Measurements from ENCODE around the gene MARCHF6. TPM values are rescaled to one million over a fixed set of nuclear protein-coding genes. Genes with fewer than 3 reads are reported as not detected.

The MARCHF6 gene
- total and polyA plus RNA-seq, 2 of the 8 experiments (the other 6 are each of a cell fraction or from before 2014, with no cell fraction given), result 93.1 to 118 TPM

GRCh38 chr5:10377081-10377480 lies 23.6 kb downstream of the MARCHF6 start:
- Histone ChIP-seq H3K56ac (replicated peaks; ENCODE audit: insufficient read length, low read depth, low read length) (no peak overlapping the region), H3K9me3 (ENCODE audit: insufficient read depth in 2 of 2, low read depth in 1 of 2, low read length in 1 of 2) (no peaks in the 10 kb centered on the region), H2BK15ac (ENCODE audit: low read length) (no peak overlapping the region), H3K4me1 (replicated peaks in 1 of 4; ENCODE audit: control insufficient read depth in 3 of 4, insufficient read depth in 4 of 4, low read length in 3 of 4) (peaks cover 3 to 5% (median 4%) of the 10 kb centered on the region in 4 experiments; a peak in 6 of 7 replicates), H2AFZ (ENCODE audit: low read length) (no peak overlapping the region), H4K91ac (replicated peaks; ENCODE audit: insufficient read length, low read length) (no peak overlapping the region), H2BK120ac (replicated peaks; ENCODE audit: low read depth, low read length) (no peak overlapping the region), H3K9ac (replicated peaks in 1 of 4; ENCODE audit: extremely low read depth in 1 of 4, low read depth in 3 of 4, low read length in 3 of 4) (no peak overlapping the region), H3K18ac (ENCODE audit: extremely low read depth, low read length) (no peak overlapping the region), H4K8ac (ENCODE audit: extremely low read depth, insufficient read depth, low read length) (peak overlapping the region; percentile 7; the same call in 1 of the 2 replicates), H2BK20ac (ENCODE audit: low read length) (no peak overlapping the region), H3K79me1 (ENCODE audit: low read depth, low read length) (peaks cover 16% of the 10 kb centered on the region), H3K23me2 (ENCODE audit: low read depth, low read length) (no peaks in the 10 kb centered on the region), H2BK5ac (ENCODE audit: low read depth, low read length) (no peak overlapping the region), H3K36me3 (ENCODE audit: control insufficient read depth in 2 of 4, insufficient read depth in 4 of 4, low read length in 3 of 4) (peaks cover 0 to 14% (median 1%) of the 10 kb centered on the region in 4 experiments; a peak in 4 of 8 replicates), H3K14ac (ENCODE audit: insufficient read length) (no peak overlapping the region), H4K20me1 (replicated peaks in 1 of 2; ENCODE audit: control insufficient read depth in 1 of 2, insufficient read depth in 2 of 2, low read length in 2 of 2) (peaks cover 8 to 14% of the 10 kb centered on the region in 2 experiments), H3K23ac (ENCODE audit: insufficient read length) (no peak overlapping the region), H3K4me3 (ENCODE audit: extremely low read depth in 1 of 4, insufficient read depth in 2 of 4, low read depth in 3 of 4, low read length in 4 of 4) (no peak overlapping the region), H3K27me3 (replicated peaks in 1 of 4; ENCODE audit: control insufficient read depth in 3 of 4, extremely low read depth in 1 of 4, insufficient read depth in 3 of 4, low read length in 3 of 4) (no peaks in the 10 kb centered on the region), H3K27ac (ENCODE audit: low read depth, low read length) (no peak overlapping the region), H3K79me2 (ENCODE audit: control insufficient read depth in 1 of 2, insufficient read depth in 2 of 2, low read length in 2 of 2) (peaks cover 0 to 71% of the 10 kb centered on the region in 2 experiments; a peak in 3 of 4 replicates), H4K5ac (ENCODE audit: insufficient read length, low read depth, low read length) (no peak overlapping the region), H2AK5ac (ENCODE audit: low read depth, low read length) (no peak overlapping the region), H3K4ac (replicated peaks; ENCODE audit: insufficient read length, low read depth, low read length) (no peak overlapping the region), H3K4me2 (ENCODE audit: insufficient read depth in 1 of 2, low read depth in 2 of 2, low read length in 2 of 2) (no peak overlapping the region), H2BK12ac (ENCODE audit: low read depth, low read length) (no peak overlapping the region)
- ChIA-PET CTCF (ENCODE audit: partially characterized antibody) (interaction anchor here (1.2 to 5.9 kb wide), 3 partner anchors 13 to 19 kb away, joined by 3 to 35 read pairs (median 12); no protein-coding TSS in a partner anchor), POLR2A (ENCODE audit: partially characterized antibody) (interaction anchor here (1.3 to 1.8 kb wide), 3 partner anchors 17 to 112 kb away, joined by 3 to 6 read pairs (median 4); partner anchors contain the start of gene MARCHF6)
- FAIRE-seq, result no peak
- WGBS, 2 experiments (ENCODE audit: extremely low coverage in 1 of 2, insufficient coverage in 1 of 2, insufficient read length in 1 of 2, insufficient replicate concordance in 2 of 2, low coverage in 1 of 2, low lambda C conversion rate in 2 of 2, missing lambda C conversion rate in 1 of 2), result 94% methylated on average over 5 of the region's 5 CpGs; no CpG with 5 or more reads in 1 of the 2 experiments
- no peak for DNase-seq (ENCODE audit: low read depth in 1 of 2, low spot score in 2 of 2)
- no peak for TF ChIP-seq POLR2AphosphoS5 (IDR thresholded peaks at IDR 0.05; ENCODE audit: low read depth, low read length)
- no peak for TF ChIP-seq YY1 (IDR thresholded peaks at IDR 0.05; ENCODE audit: low read depth, low read length)
- no peak for TF ChIP-seq EGR1 (IDR thresholded peaks at IDR 0.05; ENCODE audit: borderline replicate concordance, low read depth, low read length)
- no peak for TF ChIP-seq SP4 (IDR thresholded peaks at IDR 0.05; ENCODE audit: low read length)
- TF ChIP-seq RBBP5 (IDR thresholded peaks at IDR 0.05; ENCODE audit: borderline replicate concordance, low read depth, low read length), result no peak
- no peak for TF ChIP-seq SIRT6 (IDR thresholded peaks at IDR 0.05; ENCODE audit: low read length)
- no peak for TF ChIP-seq CHD1 (IDR thresholded peaks at IDR 0.05; ENCODE audit: low read depth, low read length)
- TF ChIP-seq CEBPB (IDR thresholded peaks at IDR 0.05; ENCODE audit: low read depth, low read length), result no peak

Data from H1 (cell line).